GM13977 (cell line): Measurements from ENCODE around the gene FLVCR2.

Source experiments
- DNase-seq: peaks from one replicate; pipeline ENCODE4 v3.0.0; 2012; ENCODE audit warnings: low spot score
- CTCF ChIP-seq: IDR thresholded peaks from 2 replicates; pipeline ENCODE4 v1.5.1; 2012; ENCODE audit warnings: mild to moderate bottlenecking, control low read depth; ENCODE audit not compliant: insufficient read depth; ENCODE audit errors: extremely low read depth, missing control alignments
- in situ Hi-C: fragments of 300-500 bp; cut with MboI; formaldehyde crosslinking; loops from one replicate; pipeline ENCODE4 v1.12.0; 2022; ENCODE audit warnings: low sequenced_read_pairs, low pct_unique_long_range_greater_than_20kb, mixed read lengths, inconsistent platforms; ENCODE audit not compliant: unreplicated experiment

The FLVCR2 gene

DNA sequence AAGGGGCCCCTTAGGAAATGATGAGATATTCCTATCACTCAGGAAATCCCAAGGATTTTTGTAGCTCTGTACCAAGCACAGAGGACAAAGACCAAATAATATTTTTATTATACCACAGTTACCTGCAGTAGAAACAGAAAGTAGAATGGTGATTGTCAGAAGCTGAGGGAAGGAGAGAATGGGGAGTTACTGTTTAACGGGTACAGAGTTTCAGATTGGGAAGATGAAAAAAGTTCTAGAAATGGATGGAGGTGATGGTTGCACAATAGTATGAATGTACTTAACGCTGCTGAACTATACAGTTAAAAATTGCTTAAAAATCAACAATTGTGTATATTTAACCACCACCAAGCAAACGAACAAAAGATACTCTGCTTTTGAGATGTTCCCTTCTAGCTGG lies 24.1 kb downstream of the FLVCR2 start:
- DNase-seq = no peak
- in situ Hi-C loops = no loop called here
- no peak for TF ChIP-seq CTCF

GRCh38 chr14:75604979-75605851 lies 26.8 kb downstream of the FLVCR2 start:
- in situ Hi-C loops = no loop called here
- no peak for DNase-seq
- TF ChIP-seq CTCF = no peak

DNA sequence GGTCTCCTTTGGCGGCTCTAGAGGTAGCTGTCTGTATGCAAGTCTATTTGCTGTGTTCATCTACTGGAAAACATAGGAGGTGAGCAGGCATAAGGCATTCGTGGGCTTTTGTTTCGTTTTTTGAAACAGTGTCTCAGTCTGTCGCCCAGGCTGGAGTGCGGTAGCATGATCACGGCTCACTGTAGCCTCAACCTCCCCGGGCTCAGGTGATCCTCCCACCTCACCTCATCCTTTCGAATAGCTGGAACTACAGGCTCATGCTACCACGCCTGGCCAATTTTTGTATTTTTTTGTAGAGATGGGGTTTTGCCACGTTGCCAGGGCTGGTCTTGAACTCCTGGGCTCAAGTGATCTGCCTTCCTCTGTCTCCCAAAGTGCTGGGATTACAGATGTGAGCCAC lies 27.5 kb downstream of the FLVCR2 start:
- in situ Hi-C loops = no loop called here
- no peak for DNase-seq
- no peak for TF ChIP-seq CTCF

DNA sequence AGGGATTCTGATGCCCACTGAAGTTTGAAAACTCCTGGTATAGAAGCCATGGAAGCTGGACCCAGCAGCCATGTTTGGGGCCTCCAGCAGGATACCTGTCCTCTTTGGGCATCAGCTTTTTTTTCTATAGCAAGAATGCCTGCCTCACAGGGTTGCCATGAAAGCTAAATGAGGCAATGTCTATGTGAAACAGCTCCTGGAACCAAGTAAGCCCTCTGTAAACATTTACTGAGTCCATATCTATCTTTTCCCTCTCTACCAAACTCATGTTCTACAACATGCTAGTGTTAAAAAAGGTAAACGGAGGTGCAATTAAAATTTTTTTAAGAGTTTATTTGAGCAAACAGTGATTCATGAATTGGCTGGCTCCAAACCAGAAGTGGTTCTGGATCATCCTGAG lies 28.6 kb downstream of the FLVCR2 start:
- no peak for TF ChIP-seq CTCF
- in situ Hi-C loops = no loop called here
- no peak for DNase-seq

GRCh38 chr14:75607842-75608640 lies 29.6 kb downstream of the FLVCR2 start:
- in situ Hi-C loops = no loop called here
- DNase-seq = no peak
- TF ChIP-seq CTCF = no peak

GRCh38 chr14:75609116-75609515 lies 30.7 kb downstream of the FLVCR2 start:
- in situ Hi-C loops = no loop called here
- no peak for TF ChIP-seq CTCF
- DNase-seq = no peak
